K562 (cell line): ENCODE data around the gene RIMOC1. TPM values are rescaled to one million over a fixed set of nuclear protein-coding genes. Genes with fewer than 3 reads are reported as not detected.

Experiments
- CBFB ChIP-seq: sonication (generic); formaldehyde crosslinking; IDR thresholded peaks from 2 replicates; pipeline ENCODE4 v1.4.0; 2020; ENCODE audit warnings: mild to moderate bottlenecking, missing genetic modification reagents
- KLF16 ChIP-seq: IDR thresholded peaks from 2 replicates; pipeline ENCODE4 v1.6.1; 2016; ENCODE audit warnings: antibody characterized with exemption
- MEF2A ChIP-seq: IDR thresholded peaks from 2 replicates; pipeline ENCODE4 v1.6.1; 2011; ENCODE audit warnings: low read depth, mild to moderate bottlenecking, low read length, moderate library complexity; ENCODE audit not compliant: control insufficient read depth
- MGA ChIP-seq: fragments of 450-650 bp; IDR thresholded peaks from 2 replicates; pipeline ENCODE4 v1.6.1; 2016; ENCODE audit warnings: mild to moderate bottlenecking, moderate library complexity
- NBN ChIP-seq: fragments of 450-650 bp; IDR thresholded peaks from 2 replicates; pipeline ENCODE4 v1.6.1; 2016; ENCODE audit warnings: low read depth, mild to moderate bottlenecking
- SOX6 ChIP-seq: fragments of 450-650 bp; IDR thresholded peaks from 2 replicates; pipeline ENCODE4 v1.6.1; 2014; ENCODE audit warnings: mild to moderate bottlenecking
- TFE3 ChIP-seq: fragments of 450-650 bp; formaldehyde crosslinking; IDR thresholded peaks from 2 replicates; pipeline ENCODE4 v1.4.0; 2020; ENCODE audit warnings: mild to moderate bottlenecking, mixed read lengths
- ZBTB1 ChIP-seq: sonication (generic); formaldehyde crosslinking; IDR thresholded peaks from 2 replicates; pipeline ENCODE4 v1.8.1; 2023; ENCODE audit warnings: missing genetic modification reagents, low read depth, mild to moderate bottlenecking, borderline replicate concordance
- ZBTB2 ChIP-seq: fragments of 450-650 bp; IDR thresholded peaks from 2 replicates; pipeline ENCODE4 v1.6.1; 2016; ENCODE audit warnings: antibody characterized with exemption
- ZBTB8A ChIP-seq: fragments of 450-650 bp; IDR thresholded peaks from 2 replicates; pipeline ENCODE4 v1.6.1; 2018; ENCODE audit warnings: mild to moderate bottlenecking, moderate library complexity; ENCODE audit not compliant: partially characterized antibody
- ZNF263 ChIP-seq: sonication (generic); formaldehyde crosslinking; IDR thresholded peaks from 2 replicates; pipeline ENCODE4 v1.8.0; 2022; ENCODE audit warnings: mild to moderate bottlenecking, missing genetic modification reagents, borderline replicate concordance
- ZNF589 ChIP-seq: fragments of 200-800 bp; sonication (Bioruptor generic); IDR thresholded peaks from 2 replicates; pipeline ENCODE4 v1.6.1; 2016; ENCODE audit warnings: low read depth, missing genetic modification characterization, missing compliant biosample characterization
- polyA plus RNA-seq, 8 experiments: library from polyadenylated mRNA; depleted of rRNA in 4 of 8; stranded (reverse) in 5 of 8; unstranded in 3 of 8; fragments of >200 nt; fragmentation: Nextera tagmentation in 2 of 8; fragmentation: Illumina TruSeq in 1 of 8; extraction: Ambion mirVana in 2 of 8; extraction: Trizol in 1 of 8; gene quantifications; 2 replicates each; pipeline versions ENCODE4 v1.2.1 to v1.2.3, GENCODE V29; 2011 to 2014; ENCODE audit warnings: inconsistent platforms in 1 of 8, missing spikeins in 1 of 8
- total RNA-seq, 7 experiments: library from RNA; depleted of rRNA in 6 of 7; stranded (reverse); fragments of >200 nt in 6 of 7; fragmentation: Illumina TruSeq in 2 of 7; extraction: Trizol in 2 of 7; gene quantifications; 2 replicates each; pipeline versions ENCODE4 v1.2.1 to v1.2.3, GENCODE V29; 2011 to 2021; ENCODE audit warnings: low replicate concordance in 1 of 7

Gene RIMOC1
- total and polyA plus RNA-seq, 9 of the 15 experiments (the other 6 are each of a cell fraction or from before 2014, with no cell fraction given), result 11.6 to 63.1 (median 30.8) TPM

- TF ChIP-seq ZBTB1 (CRISPR knock-in tag) (no peak; the same call in 1 of the 2 replicates), MEF2A (no peak), ZNF589 (CRISPR knock-in tag) (no peak; the same call in 1 of the 2 replicates), SOX6 (peak; percentile 50; the same call in 1 of the 2 replicates), ZNF263 (peak; percentile 50; the same call in 1 of the 2 replicates), CBFB (CRISPR knock-in tag) (peak; percentile 66; the same call in 1 of the 2 replicates), ZBTB2 (peak; percentile 45; the same call in 1 of the 2 replicates), ZBTB8A (no peak), KLF16 (peak; percentile 96), TFE3 (CRISPR knock-in tag) (peak; percentile 100), NBN (no peak; the same call in 1 of the 2 replicates), MGA (peak; percentile 83)
Measured at GRCh38 chr5:41903892-41904799, at the start of gene RIMOC1 (continued).
